Measurements from ENCODE around the gene CDT1.
"Not testable (repeated sequence)": the region's sequence is repeated elsewhere in the genome, so short reads cannot be mapped to it uniquely, and the experiment has no call there.

Gene CDT1

GRCh38 chr16:88781140-88782077 is 22.2 kb upstream of the CDT1 start:
- no peak for DNase-seq (ENCODE audit: low read depth)
- H3K4me3 ChIP-seq (ENCODE audit: low read depth, low read length), result no peak overlapping the region

GRCh38 chr16:88782454-88783390 is 20.9 kb upstream of the CDT1 start:
- no peak for DNase-seq (ENCODE audit: low read depth)
- peak overlapping the region; percentile 70 for H3K4me3 ChIP-seq (ENCODE audit: low read depth, low read length)

- peak overlapping the region; percentile 70 for H3K4me3 ChIP-seq (ENCODE audit: low read depth, low read length)
- DNase-seq (ENCODE audit: low read depth), result no peak
These were observed 20.1 kb upstream of the CDT1 start for GRCh38 chr16:88783391-88784073.

- peak overlapping the region; percentile 70 for H3K4me3 ChIP-seq (ENCODE audit: low read depth, low read length)
- DNase-seq (ENCODE audit: low read depth), result no peak
These were observed 19.3 kb upstream of the CDT1 start for GRCh38 chr16:88784074-88784855.

GRCh38 chr16:88784856-88785105 is 18.8 kb upstream of the CDT1 start:
- peak overlapping the region; percentile 70 for H3K4me3 ChIP-seq (ENCODE audit: low read depth, low read length)
- DNase-seq (ENCODE audit: low read depth), result no peak

GRCh38 chr16:88785106-88785924 is 18.3 kb upstream of the CDT1 start, which contains the start of gene PIEZO1:
PIEZO1 (minus strand) TSS chr16:88785220; CDS start chr16:88784964, 256 bp downstream.
- no peak for DNase-seq (ENCODE audit: low read depth)
- peak within 1 kb of the TSS; percentile 70 for H3K4me3 ChIP-seq (ENCODE audit: low read depth, low read length)

GRCh38 chr16:88787579-88788314 is 15.8 kb upstream of the CDT1 start:
- DNase-seq (ENCODE audit: low read depth), result no peak
- H3K4me3 ChIP-seq (ENCODE audit: low read depth, low read length), result no peak overlapping the region

GRCh38 chr16:88788749-88789148 is 14.8 kb upstream of the CDT1 start:
- DNase-seq (ENCODE audit: low read depth), result not testable (repeated sequence)

GRCh38 chr16:88789594-88789993 is 14.0 kb upstream of the CDT1 start:
- no peak for DNase-seq (ENCODE audit: low read depth)
- H3K4me3 ChIP-seq (ENCODE audit: low read depth, low read length), result no peak overlapping the region

More at GRCh38 chr16:88788749-88789148, 14.8 kb upstream of the CDT1 start:
- not testable (repeated sequence) for H3K4me3 ChIP-seq (ENCODE audit: low read depth, low read length)

- DNase-seq (ENCODE audit: low read depth), result no peak
- H3K4me3 ChIP-seq (ENCODE audit: low read depth, low read length), result no peak overlapping the region
These were observed 13.0 kb upstream of the CDT1 start for GRCh38 chr16:88790312-88791211.

- H3K4me3 ChIP-seq (ENCODE audit: low read depth, low read length), result no peak overlapping the region
- no peak for DNase-seq (ENCODE audit: low read depth)
These were observed 11.5 kb upstream of the CDT1 start for GRCh38 chr16:88792078-88792550.

- DNase-seq (ENCODE audit: low read depth), result no peak
- no peak overlapping the region for H3K4me3 ChIP-seq (ENCODE audit: low read depth, low read length)
These were observed 10.8 kb upstream of the CDT1 start for GRCh38 chr16:88792668-88793250.

- no peak for DNase-seq (ENCODE audit: low read depth)
- H3K4me3 ChIP-seq (ENCODE audit: low read depth, low read length), result no peak overlapping the region
These were observed 10.2 kb upstream of the CDT1 start for GRCh38 chr16:88793251-88793954.

GRCh38 chr16:88796278-88796677 is 7.3 kb upstream of the CDT1 start:
- no peak for DNase-seq (ENCODE audit: low read depth)
- H3K4me3 ChIP-seq (ENCODE audit: low read depth, low read length), result no peak overlapping the region

- DNase-seq (ENCODE audit: low read depth), result no peak
- no peak overlapping the region for H3K4me3 ChIP-seq (ENCODE audit: low read depth, low read length)
These were observed 5.5 kb upstream of the CDT1 start for GRCh38 chr16:88798073-88798472.
